ENCODE results near the gene LPA. TPM values are rescaled to one million over a fixed set of nuclear protein-coding genes. Genes with fewer than 3 reads are reported as not detected.

Gene LPA
- total RNA-seq, 1 experiment from 2014 or later = 0.61 TPM

DNA sequence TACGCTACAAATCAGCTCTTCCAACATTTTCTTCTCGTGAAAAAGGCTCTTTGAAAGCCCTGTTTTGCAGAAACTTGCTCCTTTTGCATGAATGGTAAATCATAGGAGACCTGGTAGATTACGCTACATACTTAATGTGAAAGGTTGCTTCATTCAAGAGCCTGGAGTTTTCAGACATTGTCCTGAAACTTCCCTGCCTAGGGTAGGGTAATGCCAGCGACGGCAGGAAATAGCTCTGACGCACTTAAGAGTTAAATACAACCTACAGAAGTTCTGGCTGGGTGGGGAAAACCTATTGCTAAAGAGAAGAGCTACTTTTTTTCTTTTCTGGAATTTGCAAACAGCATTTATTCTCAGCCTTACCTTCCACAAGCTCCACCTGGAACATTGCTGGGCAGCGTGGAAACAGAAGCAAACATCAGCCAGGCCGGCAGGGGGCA is 144.5 kb downstream of the LPA start:
- Mint-ChIP-seq H3K27ac (no peak overlapping the region), H3K4me1 (peaks cover 17% of the 10 kb centered on the region), H3K27me3 (ENCODE audit: low read depth) (peaks cover 15% of the 10 kb centered on the region), H3K9me3 (peaks cover 24% of the 10 kb centered on the region), H3K4me3 (peak overlapping the region; percentile 88), H3K36me3 (no peaks in the 10 kb centered on the region)
- DNase-seq (ENCODE audit: low spot score) (no peak), ATAC-seq (peak; percentile 74)
- CTCF ChIA-PET = interaction anchor here (0.7 to 3.0 kb wide), 18 partner anchors 9 to 893 kb away, joined by 3 to 30 read pairs (median 3); partner anchors contain the start of gene SLC22A3
- POLR2A ChIA-PET = no interaction called here
- TF ChIP-seq TEAD4 (CRISPR knock-in tag; IDR thresholded peaks at IDR 0.05) = no peak
- no peak for TF ChIP-seq NFYB (CRISPR knock-in tag; conservative IDR thresholded peaks at IDR 0.05; ENCODE audit: low read depth)
- TF ChIP-seq ETV6 (CRISPR knock-in tag; IDR thresholded peaks at IDR 0.05) = peak; percentile 48; the same call in 1 of the 2 replicates
- TF ChIP-seq, protein P1, sequence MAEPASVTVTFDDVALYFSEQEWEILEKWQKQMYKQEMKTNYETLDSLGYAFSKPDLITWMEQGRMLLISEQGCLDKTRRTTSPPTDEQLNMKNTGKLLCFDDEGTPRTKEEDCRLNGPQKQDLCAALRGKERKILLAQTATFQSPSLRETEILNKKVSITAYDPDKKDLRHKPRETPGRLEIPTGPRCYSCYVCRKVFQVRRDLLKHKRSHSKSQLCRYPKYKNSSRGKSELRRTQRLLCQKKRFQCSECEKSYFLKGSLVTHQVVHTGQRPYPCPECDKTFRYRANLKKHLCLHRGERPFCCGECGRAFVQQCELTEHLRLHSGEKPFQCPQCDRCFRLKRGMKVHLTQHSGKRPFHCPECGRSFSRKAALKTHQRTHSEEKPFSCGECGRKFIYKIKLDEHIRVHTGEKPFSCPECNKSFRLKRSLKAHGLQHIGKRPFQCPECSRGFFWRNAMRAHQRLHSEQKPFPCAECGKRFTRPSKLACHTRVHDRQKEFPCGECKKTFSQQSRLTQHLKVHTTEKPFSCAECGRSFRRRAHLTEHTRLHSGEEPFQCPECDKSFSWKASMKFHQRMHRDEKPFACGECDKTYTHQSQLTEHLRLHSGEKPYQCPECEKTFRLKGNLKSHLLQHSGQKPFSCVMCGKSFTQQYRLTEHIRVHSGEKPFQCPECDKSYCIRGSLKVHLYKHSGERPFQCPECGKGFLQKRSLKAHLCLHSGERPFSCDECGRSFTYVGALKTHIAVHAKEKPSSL (CRISPR knock-in tag; conservative IDR thresholded peaks at IDR 0.05) = no peak
- TF ChIP-seq NFATC4 (CRISPR knock-in tag; IDR thresholded peaks at IDR 0.05) = no peak
- peak; percentile 89 for TF ChIP-seq CTCF (IDR thresholded peaks at IDR 0.05)
- TF ChIP-seq, protein P2, sequence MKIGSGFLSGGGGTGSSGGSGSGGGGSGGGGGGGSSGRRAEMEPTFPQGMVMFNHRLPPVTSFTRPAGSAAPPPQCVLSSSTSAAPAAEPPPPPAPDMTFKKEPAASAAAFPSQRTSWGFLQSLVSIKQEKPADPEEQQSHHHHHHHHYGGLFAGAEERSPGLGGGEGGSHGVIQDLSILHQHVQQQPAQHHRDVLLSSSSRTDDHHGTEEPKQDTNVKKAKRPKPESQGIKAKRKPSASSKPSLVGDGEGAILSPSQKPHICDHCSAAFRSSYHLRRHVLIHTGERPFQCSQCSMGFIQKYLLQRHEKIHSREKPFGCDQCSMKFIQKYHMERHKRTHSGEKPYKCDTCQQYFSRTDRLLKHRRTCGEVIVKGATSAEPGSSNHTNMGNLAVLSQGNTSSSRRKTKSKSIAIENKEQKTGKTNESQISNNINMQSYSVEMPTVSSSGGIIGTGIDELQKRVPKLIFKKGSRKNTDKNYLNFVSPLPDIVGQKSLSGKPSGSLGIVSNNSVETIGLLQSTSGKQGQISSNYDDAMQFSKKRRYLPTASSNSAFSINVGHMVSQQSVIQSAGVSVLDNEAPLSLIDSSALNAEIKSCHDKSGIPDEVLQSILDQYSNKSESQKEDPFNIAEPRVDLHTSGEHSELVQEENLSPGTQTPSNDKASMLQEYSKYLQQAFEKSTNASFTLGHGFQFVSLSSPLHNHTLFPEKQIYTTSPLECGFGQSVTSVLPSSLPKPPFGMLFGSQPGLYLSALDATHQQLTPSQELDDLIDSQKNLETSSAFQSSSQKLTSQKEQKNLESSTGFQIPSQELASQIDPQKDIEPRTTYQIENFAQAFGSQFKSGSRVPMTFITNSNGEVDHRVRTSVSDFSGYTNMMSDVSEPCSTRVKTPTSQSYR (CRISPR knock-in tag; IDR thresholded peaks at IDR 0.05) = no peak
- TF ChIP-seq, protein P3, sequence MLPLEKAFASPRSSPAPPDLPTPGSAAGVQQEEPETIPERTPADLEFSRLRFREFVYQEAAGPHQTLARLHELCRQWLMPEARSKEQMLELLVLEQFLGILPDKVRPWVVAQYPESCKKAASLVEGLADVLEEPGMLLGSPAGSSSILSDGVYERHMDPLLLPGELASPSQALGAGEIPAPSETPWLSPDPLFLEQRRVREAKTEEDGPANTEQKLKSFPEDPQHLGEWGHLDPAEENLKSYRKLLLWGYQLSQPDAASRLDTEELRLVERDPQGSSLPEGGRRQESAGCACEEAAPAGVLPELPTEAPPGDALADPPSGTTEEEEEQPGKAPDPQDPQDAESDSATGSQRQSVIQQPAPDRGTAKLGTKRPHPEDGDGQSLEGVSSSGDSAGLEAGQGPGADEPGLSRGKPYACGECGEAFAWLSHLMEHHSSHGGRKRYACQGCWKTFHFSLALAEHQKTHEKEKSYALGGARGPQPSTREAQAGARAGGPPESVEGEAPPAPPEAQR (CRISPR knock-in tag; IDR thresholded peaks at IDR 0.05) = no peak

DNA sequence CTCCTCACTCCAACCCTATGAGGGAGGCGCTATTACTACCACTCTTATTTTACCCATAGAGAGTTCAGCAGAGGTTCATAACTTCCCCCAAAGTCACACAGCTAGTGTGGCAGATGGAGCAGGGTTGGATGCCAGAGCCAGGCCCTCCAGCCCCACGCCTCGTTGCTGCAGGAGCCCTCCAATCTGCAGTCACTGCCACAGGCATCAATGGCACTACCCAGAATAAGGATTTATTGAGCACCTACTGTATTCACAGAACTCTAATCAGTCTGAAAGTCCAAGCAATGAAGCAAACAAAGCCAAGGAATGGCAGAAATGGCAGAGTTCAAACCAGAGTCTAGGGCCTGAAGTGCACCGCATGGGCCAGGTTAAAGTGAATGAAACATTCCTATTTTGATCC is 144.9 kb downstream of the LPA start:
- ChIA-PET POLR2A (no interaction called here), CTCF (interaction anchor here (0.7 to 3.0 kb wide), 16 partner anchors 8 to 894 kb away, joined by 3 to 30 read pairs (median 3); partner anchors contain the start of gene SLC22A3)
- H3K4me1 Mint-ChIP-seq = peaks cover 17% of the 10 kb centered on the region
- no peaks in the 10 kb centered on the region for H3K36me3 Mint-ChIP-seq
- peaks cover 17% of the 10 kb centered on the region for H3K27me3 Mint-ChIP-seq (ENCODE audit: low read depth)
- ATAC-seq (no peak), DNase-seq (ENCODE audit: low spot score) (no peak)
- H3K9me3 Mint-ChIP-seq = peaks cover 28% of the 10 kb centered on the region
- peak overlapping the region; percentile 88 for H3K4me3 Mint-ChIP-seq
- no peak overlapping the region for H3K27ac Mint-ChIP-seq
- TF ChIP-seq NFE2L1 (CRISPR knock-in tag; IDR thresholded peaks at IDR 0.05) (no peak), ELF4 (CRISPR knock-in tag; IDR thresholded peaks at IDR 0.05; ENCODE audit: low read depth) (no peak), ATF1 (CRISPR knock-in tag; IDR thresholded peaks at IDR 0.05) (no peak), CREB1 (CRISPR knock-in tag; IDR thresholded peaks at IDR 0.05) (no peak), ATF6 (CRISPR knock-in tag; IDR thresholded peaks at IDR 0.05) (no peak), ZNF423 (CRISPR knock-in tag; IDR thresholded peaks at IDR 0.05) (no peak), NR3C1 (CRISPR knock-in tag; conservative IDR thresholded peaks at IDR 0.05; ENCODE audit: low read depth) (no peak), CBFB (CRISPR knock-in tag; IDR thresholded peaks at IDR 0.05; ENCODE audit: low read depth) (no peak), ZNF138 (CRISPR knock-in tag; conservative IDR thresholded peaks at IDR 0.05) (no peak), E2F5 (CRISPR knock-in tag; IDR thresholded peaks at IDR 0.05) (no peak)
- TF ChIP-seq, protein P4, sequence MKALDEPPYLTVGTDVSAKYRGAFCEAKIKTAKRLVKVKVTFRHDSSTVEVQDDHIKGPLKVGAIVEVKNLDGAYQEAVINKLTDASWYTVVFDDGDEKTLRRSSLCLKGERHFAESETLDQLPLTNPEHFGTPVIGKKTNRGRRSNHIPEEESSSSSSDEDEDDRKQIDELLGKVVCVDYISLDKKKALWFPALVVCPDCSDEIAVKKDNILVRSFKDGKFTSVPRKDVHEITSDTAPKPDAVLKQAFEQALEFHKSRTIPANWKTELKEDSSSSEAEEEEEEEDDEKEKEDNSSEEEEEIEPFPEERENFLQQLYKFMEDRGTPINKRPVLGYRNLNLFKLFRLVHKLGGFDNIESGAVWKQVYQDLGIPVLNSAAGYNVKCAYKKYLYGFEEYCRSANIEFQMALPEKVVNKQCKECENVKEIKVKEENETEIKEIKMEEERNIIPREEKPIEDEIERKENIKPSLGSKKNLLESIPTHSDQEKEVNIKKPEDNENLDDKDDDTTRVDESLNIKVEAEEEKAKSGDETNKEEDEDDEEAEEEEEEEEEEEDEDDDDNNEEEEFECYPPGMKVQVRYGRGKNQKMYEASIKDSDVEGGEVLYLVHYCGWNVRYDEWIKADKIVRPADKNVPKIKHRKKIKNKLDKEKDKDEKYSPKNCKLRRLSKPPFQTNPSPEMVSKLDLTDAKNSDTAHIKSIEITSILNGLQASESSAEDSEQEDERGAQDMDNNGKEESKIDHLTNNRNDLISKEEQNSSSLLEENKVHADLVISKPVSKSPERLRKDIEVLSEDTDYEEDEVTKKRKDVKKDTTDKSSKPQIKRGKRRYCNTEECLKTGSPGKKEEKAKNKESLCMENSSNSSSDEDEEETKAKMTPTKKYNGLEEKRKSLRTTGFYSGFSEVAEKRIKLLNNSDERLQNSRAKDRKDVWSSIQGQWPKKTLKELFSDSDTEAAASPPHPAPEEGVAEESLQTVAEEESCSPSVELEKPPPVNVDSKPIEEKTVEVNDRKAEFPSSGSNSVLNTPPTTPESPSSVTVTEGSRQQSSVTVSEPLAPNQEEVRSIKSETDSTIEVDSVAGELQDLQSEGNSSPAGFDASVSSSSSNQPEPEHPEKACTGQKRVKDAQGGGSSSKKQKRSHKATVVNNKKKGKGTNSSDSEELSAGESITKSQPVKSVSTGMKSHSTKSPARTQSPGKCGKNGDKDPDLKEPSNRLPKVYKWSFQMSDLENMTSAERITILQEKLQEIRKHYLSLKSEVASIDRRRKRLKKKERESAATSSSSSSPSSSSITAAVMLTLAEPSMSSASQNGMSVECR (CRISPR knock-in tag; IDR thresholded peaks at IDR 0.05; ENCODE audit: borderline replicate concordance) = no peak
